ENCODE measurements around the gene TAF12. TPM values are rescaled to one million over a fixed set of nuclear protein-coding genes. Genes with fewer than 3 reads are reported as not detected.

TAF12 gene
- total and polyA plus RNA-seq, 10 of the 15 experiments (the other 5 are each of a cell fraction or from before 2014, with no cell fraction given): 18.3 to 43.3 (median 28.6) TPM

DNA sequence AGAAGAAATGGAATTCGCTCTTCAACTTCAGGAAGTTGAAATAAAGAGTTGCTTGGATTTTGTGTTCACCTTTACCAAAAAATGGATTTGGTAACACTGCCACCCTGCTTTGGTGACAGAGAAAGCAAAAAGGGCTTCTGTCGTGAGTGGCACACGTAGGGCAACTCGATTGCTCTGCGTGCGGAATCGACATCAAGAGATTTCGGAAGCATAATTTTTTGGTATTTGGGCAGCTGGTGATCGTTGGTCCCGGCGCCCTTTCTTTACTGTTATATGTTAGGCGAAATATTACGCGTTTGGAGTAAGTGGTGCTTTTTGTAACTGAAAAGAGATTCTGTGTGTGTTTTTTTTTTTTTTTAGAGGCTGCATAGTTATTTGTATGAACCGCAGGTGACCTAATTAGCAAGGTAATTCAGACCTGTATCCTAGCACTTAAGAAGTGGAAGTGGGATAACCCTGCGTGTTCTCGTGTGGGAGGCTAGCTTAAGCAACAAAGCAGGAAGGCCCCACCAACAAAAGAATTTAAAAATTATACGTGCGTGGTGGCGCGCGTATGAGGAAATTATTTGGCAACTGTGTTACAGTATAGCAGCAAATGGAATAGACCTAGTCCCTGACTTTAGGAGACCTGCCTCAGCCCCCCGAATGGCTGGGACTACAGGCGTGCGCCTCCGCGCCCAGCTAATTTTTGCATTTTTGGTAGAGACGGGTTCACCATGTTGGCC is 5.8 kb upstream of the TAF12 start, which contains the start of gene RNU11 (continued):
- TF ChIP-seq, protein P1, sequence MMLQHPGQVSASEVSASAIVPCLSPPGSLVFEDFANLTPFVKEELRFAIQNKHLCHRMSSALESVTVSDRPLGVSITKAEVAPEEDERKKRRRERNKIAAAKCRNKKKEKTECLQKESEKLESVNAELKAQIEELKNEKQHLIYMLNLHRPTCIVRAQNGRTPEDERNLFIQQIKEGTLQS (IDR thresholded peaks at IDR 0.05; ENCODE audit: borderline replicate concordance, extremely low read depth, low read depth, low read length): no peak
- no peak for TF ChIP-seq CBX3 (IDR thresholded peaks at IDR 0.05; ENCODE audit: borderline replicate concordance, low read depth)
- TF ChIP-seq ZNF274 (IDR thresholded peaks at IDR 0.05; ENCODE audit: insufficient read depth, insufficient read length): no peak
- peak; percentile 70; the same call in 1 of the 2 replicates for TF ChIP-seq ZNF592 (IDR thresholded peaks at IDR 0.05)
- TF ChIP-seq ZNF687 (IDR thresholded peaks at IDR 0.05): peak; percentile 100
- TF ChIP-seq SMC3 (IDR thresholded peaks at IDR 0.05; ENCODE audit: borderline replicate concordance, low read length): no peak
- no peak for TF ChIP-seq RFX5 (IDR thresholded peaks at IDR 0.05; ENCODE audit: low read depth, low read length)
- peak in 1 of 2 experiments; percentile 91; a peak in 2 of 4 replicates for TF ChIP-seq ETV6 (conservative IDR thresholded peaks at IDR 0.05 in 1 of 2, IDR thresholded peaks at IDR 0.05 in 1 of 2; ENCODE audit: borderline replicate concordance in 1 of 2, low read depth in 1 of 2)
- peak; percentile 100 for TF ChIP-seq TARDBP (IDR thresholded peaks at IDR 0.05; ENCODE audit: borderline replicate concordance)
- peak; percentile 97; the same call in 1 of the 2 replicates for TF ChIP-seq EZH2 (IDR thresholded peaks at IDR 0.05; ENCODE audit: borderline replicate concordance, control insufficient read depth, low read depth, low read length)
- peak; percentile 35 to 98; a peak in 3 of 4 replicates for TF ChIP-seq CEBPB (IDR thresholded peaks at IDR 0.05; ENCODE audit: borderline replicate concordance in 1 of 2, low read depth in 2 of 2, low read length in 2 of 2)
- TF ChIP-seq JUNB (IDR thresholded peaks at IDR 0.05): peak; percentile 88
- TF ChIP-seq EP300 (IDR thresholded peaks at IDR 0.05; ENCODE audit: borderline replicate concordance in 1 of 2, control insufficient read depth in 1 of 2, low read depth in 2 of 2, low read length in 2 of 2): 0 out of 4 replicates have a peak, but pooled peaks have one; percentile 37 to 54
- TF ChIP-seq BACH1 (IDR thresholded peaks at IDR 0.05; ENCODE audit: borderline replicate concordance): peak; percentile 100
- TF ChIP-seq RAD51 (IDR thresholded peaks at IDR 0.05): peak; percentile 80
- TF ChIP-seq DPF2 (IDR thresholded peaks at IDR 0.05): peak; percentile 71; the same call in 1 of the 2 replicates
- TF ChIP-seq ESRRA (IDR thresholded peaks at IDR 0.05; ENCODE audit: low read length): peak; percentile 88
- TF ChIP-seq PBX3 (IDR thresholded peaks at IDR 0.05; ENCODE audit: insufficient replicate concordance, low read depth, low read length): peak; percentile 86

Data from GM12878 (cell line).